OCI-LY3 (cell line): ENCODE measurements around the gene DAGLB.

ENCODE experiments used
- H2AFZ ChIP-seq: fragments of 200-600, 300-600 bp; shearing (Covaris generic); 2 replicates; pipeline ENCODE4 v1.6.0; 2014; ENCODE audit warnings: antibody characterized with exemption, low read depth, low read length
- H3K27ac ChIP-seq: fragments of 200-600, 300-600 bp; sonication (generic); 2 replicates; pipeline ENCODE4 v1.5.1; 2014; ENCODE audit warnings: mild to moderate bottlenecking, low read length, moderate library complexity, mixed read lengths
- H3K27me3 ChIP-seq: fragments of 200-600, 300-600 bp; sonication (generic); 2 replicates; pipeline ENCODE4 v1.6.1; 2014; ENCODE audit warnings: low read depth, low read length, mixed read lengths
- H3K36me3 ChIP-seq: fragments of 200-600, 300-600 bp; sonication (generic); replicated peaks from 2 replicates; pipeline ENCODE3; 2014; ENCODE audit warnings: low read depth, low read length, mixed read lengths
- H3K4me1 ChIP-seq: fragments of 300-600, 200-600 bp; sonication (generic); 2 replicates; pipeline ENCODE4 v1.6.1; 2014; ENCODE audit warnings: low read length, mixed read lengths
- H3K4me2 ChIP-seq: fragments of 200-600, 300-600 bp; sonication (generic); 2 replicates; pipeline ENCODE4 v1.6.1; 2014; ENCODE audit warnings: low read length, mixed read lengths
- H3K4me3 ChIP-seq: fragments of 300-600, 200-600 bp; sonication (generic); 2 replicates; pipeline ENCODE4 v1.5.1; 2014; ENCODE audit warnings: antibody characterized with exemption, mild to moderate bottlenecking, low read length, moderate library complexity
- H3K79me2 ChIP-seq: fragments of 300-600, 200-600 bp; shearing (Covaris generic); 2 replicates; pipeline ENCODE4 v1.6.1; 2014; ENCODE audit warnings: mild to moderate bottlenecking, low read length, mixed read lengths
- H3K9ac ChIP-seq: fragments of 300-600, 200-600 bp; shearing (Covaris generic); 2 replicates; pipeline ENCODE4 v1.6.0; 2014; ENCODE audit warnings: mild to moderate bottlenecking, low read length, moderate library complexity
- H3K9me3 ChIP-seq: fragments of 200-600, 300-600 bp; shearing (Covaris generic); 2 replicates; pipeline ENCODE4 v1.6.1; 2014; ENCODE audit warnings: low read length, mixed read lengths; ENCODE audit not compliant: insufficient read depth
- H4K20me1 ChIP-seq: fragments of 200-600, 300-600 bp; sonication (generic); 2 replicates; pipeline ENCODE4 v1.6.1; 2016; ENCODE audit warnings: low read length, mixed read lengths; ENCODE audit not compliant: insufficient read depth
- CTCF ChIP-seq: fragments of 200-600, 300-600 bp; sonication (generic); IDR thresholded peaks from 2 replicates; pipeline ENCODE4 v1.5.1; 2014; ENCODE audit warnings: antibody characterized with exemption, low read length, low read depth
- EZH2phosphoT487 ChIP-seq: fragments of 200-600 bp; shearing (Covaris generic); IDR thresholded peaks from 2 replicates; pipeline ENCODE4 v1.6.1; 2018; ENCODE audit warnings: antibody characterized with exemption, mixed run types, low read depth

The DAGLB gene

GRCh38 chr7:6360841-6361240, 86.9 kb downstream of the DAGLB start:
- no peaks in the 10 kb centered on the region for H3K79me2 ChIP-seq
- no peak overlapping the region for H3K4me2 ChIP-seq
- H3K4me1 ChIP-seq, result no peaks in the 10 kb centered on the region

DNA sequence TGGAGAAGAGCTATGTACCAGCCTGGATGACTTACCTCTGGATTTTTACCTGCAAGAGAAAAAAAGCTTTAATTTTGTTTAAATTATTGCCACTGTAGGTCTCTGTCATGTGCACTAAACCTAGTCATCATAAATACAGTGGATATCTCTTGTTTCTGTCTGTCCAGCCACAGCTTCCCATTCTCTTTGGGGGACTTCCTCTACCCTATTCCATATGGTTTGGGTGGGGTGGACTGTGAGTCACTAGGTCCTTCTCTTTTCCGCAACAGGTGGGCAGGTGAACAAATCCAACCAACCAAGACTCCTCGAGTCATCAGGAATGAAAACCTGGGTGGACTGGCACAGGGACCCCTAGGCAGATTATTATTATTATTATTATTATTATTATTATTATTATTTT, 88.0 kb downstream of the DAGLB start:
- Histone ChIP-seq H3K36me3 (no peaks in the 10 kb centered on the region), H3K4me2 (no peak overlapping the region), H3K79me2 (no peaks in the 10 kb centered on the region), H4K20me1 (no peaks in the 10 kb centered on the region), H3K27ac (no peak overlapping the region), H3K9ac (no peak overlapping the region), H3K4me1 (no peaks in the 10 kb centered on the region), H2AFZ (no peak overlapping the region), H3K9me3 (no peaks in the 10 kb centered on the region), H3K4me3 (no peak overlapping the region), H3K27me3 (no peaks in the 10 kb centered on the region)
- TF ChIP-seq CTCF, result no peak
- TF ChIP-seq EZH2phosphoT487, result no peak

More at GRCh38 chr7:6360841-6361240, 86.9 kb downstream of the DAGLB start:
- H3K36me3 ChIP-seq, result no peaks in the 10 kb centered on the region
- no peak overlapping the region for H2AFZ ChIP-seq
- H3K27me3 ChIP-seq, result no peaks in the 10 kb centered on the region
- TF ChIP-seq CTCF (no peak), EZH2phosphoT487 (no peak)
- H3K27ac ChIP-seq, result no peak overlapping the region
- H3K9me3 ChIP-seq, result no peaks in the 10 kb centered on the region
- H3K9ac ChIP-seq, result no peak overlapping the region
- H3K4me3 ChIP-seq, result no peak overlapping the region
- no peaks in the 10 kb centered on the region for H4K20me1 ChIP-seq
